Measurements from ENCODE around the gene ZNF407. TPM values are rescaled to one million over a fixed set of nuclear protein-coding genes. Genes with fewer than 3 reads are reported as not detected.
"Not testable (repeated sequence)": the region's sequence is repeated elsewhere in the genome, so short reads cannot be mapped to it uniquely, and the experiment has no call there.

The ZNF407 gene, protein sequence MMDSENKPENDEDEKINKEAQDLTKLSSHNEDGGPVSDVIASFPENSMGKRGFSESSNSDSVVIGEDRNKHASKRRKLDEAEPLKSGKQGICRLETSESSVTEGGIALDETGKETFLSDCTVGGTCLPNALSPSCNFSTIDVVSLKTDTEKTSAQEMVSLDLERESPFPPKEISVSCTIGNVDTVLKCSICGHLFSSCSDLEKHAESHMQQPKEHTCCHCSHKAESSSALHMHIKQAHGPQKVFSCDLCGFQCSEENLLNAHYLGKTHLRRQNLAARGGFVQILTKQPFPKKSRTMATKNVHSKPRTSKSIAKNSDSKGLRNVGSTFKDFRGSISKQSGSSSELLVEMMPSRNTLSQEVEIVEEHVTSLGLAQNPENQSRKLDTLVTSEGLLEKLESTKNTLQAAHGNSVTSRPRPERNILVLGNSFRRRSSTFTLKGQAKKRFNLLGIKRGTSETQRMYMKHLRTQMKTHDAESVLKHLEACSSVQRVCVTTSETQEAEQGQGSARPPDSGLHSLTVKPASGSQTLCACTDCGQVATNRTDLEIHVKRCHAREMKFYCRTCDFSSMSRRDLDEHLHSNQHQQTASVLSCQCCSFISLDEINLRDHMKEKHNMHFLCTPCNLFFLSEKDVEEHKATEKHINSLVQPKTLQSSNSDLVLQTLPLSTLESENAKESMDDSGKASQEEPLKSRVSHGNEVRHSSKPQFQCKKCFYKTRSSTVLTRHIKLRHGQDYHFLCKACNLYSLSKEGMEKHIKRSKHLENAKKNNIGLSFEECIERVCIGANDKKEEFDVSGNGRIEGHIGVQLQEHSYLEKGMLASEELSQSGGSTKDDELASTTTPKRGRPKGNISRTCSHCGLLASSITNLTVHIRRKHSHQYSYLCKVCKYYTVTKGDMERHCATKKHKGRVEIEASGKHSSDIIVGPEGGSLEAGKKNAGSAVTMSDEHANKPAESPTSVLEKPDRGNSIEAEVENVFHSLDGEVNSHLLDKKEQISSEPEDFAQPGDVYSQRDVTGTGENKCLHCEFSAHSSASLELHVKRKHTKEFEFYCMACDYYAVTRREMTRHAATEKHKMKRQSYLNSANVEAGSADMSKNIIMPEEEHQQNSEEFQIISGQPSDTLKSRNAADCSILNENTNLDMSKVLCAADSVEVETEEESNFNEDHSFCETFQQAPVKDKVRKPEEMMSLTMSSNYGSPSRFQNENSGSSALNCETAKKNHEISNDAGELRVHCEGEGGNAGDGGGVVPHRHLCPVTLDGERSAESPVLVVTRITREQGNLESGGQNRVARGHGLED (N-terminal part only)
- total RNA-seq = 10.0 TPM

DNA sequence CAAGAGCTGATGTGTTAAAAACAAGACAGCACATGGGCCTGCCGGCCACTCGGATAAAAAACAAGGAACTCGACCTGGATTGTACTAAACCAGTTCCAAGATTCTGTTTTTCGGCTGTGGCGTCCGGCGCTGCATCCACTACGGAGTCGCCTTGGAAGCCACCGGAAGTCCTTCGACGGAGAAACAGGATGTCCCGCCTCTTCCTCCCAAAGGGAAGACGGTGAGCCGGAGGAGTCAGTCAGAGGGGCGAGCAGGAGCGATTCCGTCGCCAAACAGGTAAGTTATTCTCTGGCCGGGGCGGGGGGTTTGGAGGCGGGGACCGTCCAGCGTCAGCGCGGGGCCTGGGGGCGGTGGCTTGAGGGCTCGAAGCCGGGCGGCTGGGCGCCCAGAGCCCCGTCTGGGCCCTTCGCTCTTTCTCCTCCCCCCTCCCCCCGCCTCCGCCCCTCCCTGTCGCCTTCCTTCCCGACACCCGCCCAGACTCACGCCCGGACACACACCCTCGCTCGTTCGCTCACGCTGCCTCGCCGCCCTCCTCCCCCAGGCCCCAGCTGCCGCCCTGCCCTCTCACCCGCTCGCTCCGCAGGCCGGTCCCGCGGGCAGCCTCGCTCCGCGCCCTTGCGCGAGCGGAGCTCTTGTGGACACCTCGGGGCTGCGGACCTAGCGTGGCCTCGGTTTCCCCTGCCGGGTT is at the start of gene ZNF407:
Gene ZNF407 (plus strand): TSS at position 209 of the 688 bp plus-strand sequence. CDS start 33,150 bp downstream, outside the sequence.
- peak; percentile 87 to 94 (median 92) for DNase-seq (ENCODE audit: low read depth in 2 of 3, low spot score in 2 of 3)

DNA sequence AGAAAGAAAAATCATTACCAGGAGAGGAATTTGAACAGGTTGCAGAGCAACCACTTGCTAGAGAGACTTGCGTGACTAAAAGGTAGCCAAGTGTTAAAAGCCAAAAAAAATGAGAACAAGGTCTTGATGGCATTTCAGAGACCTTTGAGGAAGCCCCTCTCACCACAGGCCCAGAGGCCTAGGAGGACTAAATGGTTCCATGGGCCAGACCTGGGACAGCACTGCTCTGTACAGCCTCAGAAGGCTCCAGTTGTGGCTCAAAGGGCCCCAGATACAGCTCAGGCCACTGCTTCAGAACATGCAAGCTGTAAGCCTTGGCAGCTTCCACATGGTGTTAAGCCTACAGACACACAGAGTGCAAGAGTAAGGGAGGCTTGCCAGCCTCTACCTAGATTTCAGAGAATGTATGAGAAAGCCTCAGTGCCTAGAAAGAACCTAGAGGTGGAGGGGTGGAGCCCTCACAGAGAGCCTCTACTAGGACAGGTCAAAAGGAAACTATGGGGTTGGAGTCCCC is 48.0 kb upstream of the ZNF407 start:
- no peak for DNase-seq (ENCODE audit: low read depth in 2 of 3, low spot score in 2 of 3)

DNA sequence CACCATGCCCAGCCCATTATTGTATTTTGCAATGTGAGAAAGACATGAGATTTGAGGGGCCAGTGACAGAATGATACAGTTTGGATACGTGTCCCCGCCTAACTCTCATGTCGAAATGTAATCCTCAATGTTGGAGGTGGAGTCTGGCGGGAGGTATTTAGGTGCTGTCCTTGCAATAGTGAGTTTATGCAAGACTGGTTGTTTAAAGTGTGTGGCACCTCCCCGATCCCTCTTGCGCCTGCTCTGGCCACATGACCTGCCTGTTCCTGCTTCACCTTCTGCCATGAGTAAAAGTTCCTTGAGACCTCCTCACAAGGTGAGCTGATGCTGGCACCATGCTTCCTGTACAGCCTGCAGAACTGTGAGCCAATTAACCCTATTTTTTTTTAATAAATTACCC is 46.8 kb upstream of the ZNF407 start:
- DNase-seq (ENCODE audit: low read depth in 2 of 3, low spot score in 2 of 3) = no peak

DNA sequence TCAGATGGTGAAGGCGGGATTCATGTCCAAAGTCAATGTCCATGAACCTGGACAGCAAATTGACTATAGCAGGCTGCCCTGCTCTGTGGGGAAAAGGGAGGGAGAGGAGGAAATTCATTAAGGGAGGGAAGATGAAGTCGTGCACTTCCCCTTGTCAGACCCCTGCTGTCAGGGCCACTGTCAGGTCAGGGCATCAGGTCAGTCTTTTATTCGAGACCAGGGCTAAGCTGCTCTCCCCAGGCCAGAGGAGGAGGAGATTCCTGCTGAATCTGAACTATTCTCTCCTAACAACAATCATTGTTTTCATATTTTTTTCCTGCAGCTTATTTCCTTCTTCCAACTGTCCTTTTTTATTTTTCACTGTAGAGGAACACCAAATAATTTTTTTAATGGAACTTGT is 46.2 kb upstream of the ZNF407 start:
- DNase-seq (ENCODE audit: low read depth in 2 of 3, low spot score in 2 of 3) = no peak

DNA sequence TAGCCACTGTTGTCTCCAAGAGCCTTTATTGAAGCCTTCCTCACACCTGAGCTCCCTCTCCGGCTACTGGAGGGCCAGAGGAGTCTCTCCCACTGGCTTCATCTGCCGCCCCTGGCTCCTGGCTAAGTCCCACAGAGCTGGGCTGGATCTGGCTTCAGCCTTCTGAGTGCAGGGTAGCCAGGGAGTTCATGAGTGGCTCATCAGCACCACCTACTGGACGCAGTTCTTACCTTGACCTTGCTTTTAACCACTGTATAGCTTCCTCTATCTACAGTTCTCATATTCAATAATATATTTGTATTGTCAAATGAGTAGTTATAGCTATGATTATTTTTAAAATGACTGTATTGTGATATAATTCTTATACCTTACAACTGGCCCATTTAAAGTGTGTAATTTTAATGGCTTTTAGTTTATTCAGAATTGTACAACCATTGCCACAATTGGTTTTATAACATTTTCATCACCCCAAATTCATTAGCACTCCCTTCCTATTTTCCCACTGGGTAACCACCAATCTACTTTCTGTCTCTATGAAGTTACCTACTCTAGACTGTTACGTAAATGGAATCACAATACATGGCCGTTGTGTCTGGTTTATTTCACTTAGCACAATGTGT is 45.6 kb upstream of the ZNF407 start:
- DNase-seq (ENCODE audit: low read depth in 2 of 3, low spot score in 2 of 3) = peak; percentile 40 to 91 (median 78)

DNA sequence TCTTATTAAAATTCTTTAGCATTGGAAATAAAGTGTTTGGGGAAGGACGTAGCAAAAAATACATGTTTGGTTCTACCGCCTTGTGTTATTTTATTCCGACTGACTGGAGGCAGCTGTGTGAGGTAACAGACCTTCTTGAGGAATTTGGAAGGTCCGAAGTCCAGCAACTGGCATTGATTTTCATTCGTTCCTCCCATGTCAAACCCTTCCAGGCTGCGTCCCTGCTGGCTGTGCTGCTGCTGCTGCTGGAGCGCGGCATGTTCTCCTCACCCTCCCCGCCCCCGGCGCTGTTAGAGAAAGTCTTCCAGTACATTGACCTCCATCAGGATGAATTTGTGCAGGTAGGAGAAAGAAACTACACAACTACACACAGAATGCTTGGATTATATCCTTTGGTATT is 41.5 kb upstream of the ZNF407 start:
- DNase-seq (ENCODE audit: low read depth in 2 of 3, low spot score in 2 of 3) = no peak

DNA sequence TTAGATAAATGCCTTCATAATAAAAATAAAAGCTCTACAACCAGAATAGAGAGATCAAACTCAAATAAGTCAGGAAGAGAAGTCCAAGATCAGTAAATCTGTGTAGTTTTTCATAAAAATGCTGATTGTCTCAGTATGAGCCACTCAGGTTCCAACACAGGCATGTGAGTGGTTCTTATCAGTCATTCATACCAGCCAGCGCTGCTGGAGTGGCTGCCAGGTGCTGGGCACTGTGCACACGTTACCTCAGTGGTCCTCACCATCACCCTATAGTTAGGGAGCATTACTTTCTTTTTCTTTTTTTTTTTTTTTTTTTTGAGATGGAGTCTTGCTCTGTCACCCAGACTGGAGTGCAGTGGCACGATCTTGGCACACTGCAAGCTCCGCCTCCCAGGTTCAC is 39.6 kb upstream of the ZNF407 start:
- DNase-seq (ENCODE audit: low read depth in 2 of 3, low spot score in 2 of 3) = no peak

DNA sequence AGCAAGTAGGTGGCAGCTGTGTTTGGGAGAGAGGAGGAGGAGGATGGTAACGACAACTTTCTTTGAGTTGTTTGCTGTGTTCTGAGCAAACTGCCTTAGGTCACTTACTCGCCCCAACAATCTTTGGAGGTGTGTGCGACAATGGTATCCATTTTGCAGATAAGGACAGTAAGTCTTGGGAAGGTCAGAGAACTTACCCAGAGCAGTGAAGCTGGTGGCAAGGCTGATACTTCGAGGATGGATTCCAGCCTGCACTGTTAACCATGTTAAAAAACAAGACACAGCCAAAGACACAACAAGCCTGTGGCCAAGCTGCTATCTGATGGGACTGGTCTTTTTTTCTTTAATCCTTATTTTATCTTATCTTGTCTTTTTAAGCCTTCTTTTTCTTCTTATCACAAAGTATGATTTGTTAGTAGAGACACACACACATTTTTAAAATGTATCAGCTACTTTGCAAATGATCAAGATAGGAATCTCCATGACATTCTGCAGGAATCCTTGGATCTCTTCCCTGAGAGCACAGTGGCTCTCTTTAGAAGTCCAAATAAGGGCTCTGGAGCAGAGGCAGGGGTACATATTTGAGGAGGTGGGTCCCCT is 35.4 kb upstream of the ZNF407 start:
- DNase-seq (ENCODE audit: low read depth in 2 of 3, low spot score in 2 of 3) = no peak

DNA sequence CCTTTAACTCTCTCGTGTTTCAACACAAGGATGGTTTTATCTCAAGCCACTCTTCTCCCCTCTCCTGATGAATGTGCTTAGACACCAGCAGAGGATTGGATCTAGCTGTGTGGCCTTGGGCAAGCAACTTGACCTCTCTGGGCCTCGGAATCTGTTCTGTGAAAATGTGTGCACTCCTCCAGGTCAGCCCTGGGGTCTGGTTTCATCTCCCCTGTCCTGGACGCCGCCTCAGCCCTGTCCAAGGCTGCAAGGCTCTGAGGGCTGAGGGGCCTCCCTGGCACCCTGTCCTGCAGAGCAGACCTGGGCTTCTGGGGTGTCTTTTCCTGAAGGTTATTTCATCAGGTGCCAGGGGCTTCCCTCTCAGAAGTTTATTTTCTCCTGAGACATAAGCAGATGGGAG is 34.9 kb upstream of the ZNF407 start:
- DNase-seq (ENCODE audit: low read depth in 2 of 3, low spot score in 2 of 3) = no peak

DNA sequence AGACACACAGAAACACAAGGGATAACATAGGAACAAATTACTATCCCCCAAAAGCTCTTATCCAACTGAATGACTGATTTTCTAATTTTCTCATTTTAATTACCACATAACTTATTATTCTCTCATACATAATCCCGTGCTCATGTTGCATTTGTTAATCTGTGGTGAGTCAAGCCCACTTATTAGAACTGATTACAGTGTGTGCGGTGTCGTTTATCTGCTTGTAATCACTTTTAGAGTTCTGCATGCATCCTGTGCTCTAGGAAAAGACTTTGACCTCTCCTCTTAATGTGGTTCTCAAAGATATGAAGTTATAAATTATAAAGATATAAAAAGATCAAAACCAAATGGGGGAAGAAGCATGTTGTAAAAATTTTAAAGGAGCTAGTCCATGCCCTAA is 33.7 kb upstream of the ZNF407 start:
- peak in 1 of 3 donors; percentile 62 for DNase-seq (ENCODE audit: low read depth in 2 of 3, low spot score in 2 of 3)

DNA sequence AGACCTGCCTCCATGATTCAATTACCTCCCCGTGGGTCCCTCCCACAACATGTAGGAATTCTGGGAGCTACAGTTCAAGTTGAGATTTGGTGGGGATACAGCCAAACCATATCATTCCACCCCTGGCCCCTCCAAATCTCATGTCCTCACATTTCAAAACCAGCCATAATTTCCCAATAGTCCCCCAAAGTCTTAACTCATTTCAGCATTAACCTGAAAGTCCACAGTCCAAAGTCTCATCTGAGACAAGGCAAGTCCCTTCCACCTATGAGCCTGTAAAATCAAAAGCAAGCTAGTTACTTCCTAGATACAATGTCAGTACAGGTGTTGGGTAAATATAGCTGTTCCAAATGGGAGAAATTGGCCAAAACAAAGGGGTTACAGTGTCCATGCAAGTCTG is 32.5 kb upstream of the ZNF407 start:
- DNase-seq (ENCODE audit: low read depth in 2 of 3, low spot score in 2 of 3) = not testable (repeated sequence)

DNA sequence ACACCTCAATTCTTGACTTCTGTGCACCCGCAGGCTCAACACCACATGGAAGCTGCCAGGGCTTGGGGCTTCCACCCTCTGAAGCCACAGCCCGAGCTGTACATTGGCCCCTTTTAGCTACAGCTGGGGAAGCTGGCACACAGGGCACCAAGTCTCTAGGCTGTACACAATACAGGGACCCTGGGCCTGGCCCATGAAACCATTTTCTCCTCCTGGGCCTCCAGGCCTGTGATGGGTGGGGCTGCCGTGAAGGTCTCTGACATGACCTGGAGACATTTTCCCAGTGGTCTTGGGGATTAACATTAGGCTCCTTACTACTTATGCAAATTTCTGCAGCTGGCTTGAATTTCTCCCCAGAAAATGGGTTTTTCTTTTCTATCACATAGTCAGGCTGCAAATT is 31.7 kb upstream of the ZNF407 start:
- DNase-seq (ENCODE audit: low read depth in 2 of 3, low spot score in 2 of 3) = not testable (repeated sequence)

DNA sequence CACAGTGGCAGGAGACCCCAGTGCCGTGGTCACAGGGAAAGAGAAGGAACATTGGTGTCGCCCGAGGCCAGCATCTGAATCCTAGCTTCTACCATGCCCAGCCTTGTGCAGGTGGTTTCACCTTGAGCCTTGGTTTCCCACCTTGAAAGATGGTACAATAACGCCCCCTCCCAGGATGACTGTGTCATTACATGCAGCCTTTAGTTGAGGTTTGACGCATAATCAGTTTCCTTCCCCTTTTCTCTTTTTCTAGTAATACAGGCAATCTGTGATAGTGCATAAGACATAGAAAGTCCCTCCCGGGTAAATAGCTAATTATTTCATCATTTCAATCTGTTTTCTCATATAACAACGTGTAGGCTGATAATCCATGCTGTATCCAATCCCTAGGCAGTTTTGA is 29.8 kb upstream of the ZNF407 start:
- peak in 2 of 3 donors; percentile 47 to 74 for DNase-seq (ENCODE audit: low read depth in 2 of 3, low spot score in 2 of 3)

DNA sequence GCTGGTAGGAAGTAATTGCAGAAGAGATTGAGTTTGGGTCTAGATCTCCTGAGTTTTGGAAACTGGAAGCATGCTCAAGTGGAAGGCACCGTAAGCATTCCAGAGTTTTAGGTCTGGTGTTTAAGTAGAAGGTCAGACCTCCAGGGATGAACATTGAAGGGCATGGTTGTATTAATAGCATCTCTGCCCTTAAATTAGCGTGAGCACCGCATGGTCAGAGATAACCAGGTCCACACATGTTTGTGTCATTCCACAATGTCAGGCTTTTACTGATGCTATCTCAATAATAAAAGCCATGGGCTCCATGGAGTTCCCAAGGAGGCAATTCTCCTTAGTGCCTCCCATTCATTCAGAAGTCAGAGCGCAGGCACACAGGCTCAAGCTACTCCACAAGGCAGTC is 28.3 kb upstream of the ZNF407 start:
- DNase-seq (ENCODE audit: low read depth in 2 of 3, low spot score in 2 of 3) = no peak

DNA sequence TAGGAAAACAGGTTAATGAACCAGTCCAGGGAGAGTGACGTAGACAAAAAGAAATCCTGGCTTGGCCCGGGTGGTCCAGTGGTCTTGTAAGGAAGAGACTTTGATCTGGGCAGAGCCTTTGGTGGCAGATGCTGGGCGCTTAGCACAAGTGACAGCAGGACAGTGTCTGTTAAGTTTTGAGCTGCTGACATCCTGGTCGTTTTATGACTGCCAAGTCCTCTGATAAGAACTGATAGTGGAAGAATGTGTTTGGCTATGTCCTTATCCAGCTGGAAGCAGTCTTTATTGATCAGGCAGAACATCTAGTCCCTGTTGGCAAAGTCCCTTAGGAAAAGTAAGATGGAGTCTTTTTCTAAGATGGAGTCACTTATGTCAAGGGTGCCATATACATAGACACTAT is 27.4 kb upstream of the ZNF407 start:
- DNase-seq (ENCODE audit: low read depth in 2 of 3, low spot score in 2 of 3) = no peak

DNA sequence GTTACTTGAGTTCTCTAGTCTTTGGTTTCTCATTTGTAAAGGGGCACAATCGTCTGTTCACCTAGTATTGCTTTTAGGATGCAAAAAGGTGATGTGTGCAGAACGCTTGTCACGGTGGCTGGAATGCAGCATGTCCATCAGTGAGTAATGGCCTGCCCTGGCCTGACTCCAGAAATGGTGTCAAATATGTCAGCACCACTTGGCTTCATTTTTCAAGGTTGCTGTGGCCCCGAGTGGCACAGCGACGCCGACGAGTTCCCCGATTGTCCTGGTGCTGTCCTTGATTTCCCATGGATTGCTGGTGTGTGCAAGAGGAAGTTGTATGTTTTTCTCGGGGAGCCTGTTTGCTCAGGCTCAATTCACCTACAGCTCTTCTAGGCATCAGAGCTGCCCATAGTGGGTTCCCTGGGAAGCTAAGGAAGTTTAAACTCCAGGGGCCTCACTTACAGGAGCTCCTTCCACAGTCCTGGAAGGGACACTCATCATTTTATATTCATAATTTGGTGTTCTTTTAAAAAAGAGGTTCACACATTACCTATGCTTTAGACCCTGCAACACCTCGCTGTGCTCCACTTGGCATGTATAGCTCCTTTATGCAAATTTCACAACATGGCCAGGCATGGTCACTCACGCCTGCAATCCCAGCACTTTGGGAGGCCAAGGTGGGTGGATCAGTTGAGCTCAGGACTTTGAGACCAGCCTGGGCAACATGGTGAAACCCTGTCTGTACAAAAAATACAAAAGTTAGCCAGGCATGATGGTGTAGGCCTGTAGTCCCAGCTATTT is 25.6 kb upstream of the ZNF407 start:
- DNase-seq (ENCODE audit: low read depth in 2 of 3, low spot score in 2 of 3) = no peak

DNA sequence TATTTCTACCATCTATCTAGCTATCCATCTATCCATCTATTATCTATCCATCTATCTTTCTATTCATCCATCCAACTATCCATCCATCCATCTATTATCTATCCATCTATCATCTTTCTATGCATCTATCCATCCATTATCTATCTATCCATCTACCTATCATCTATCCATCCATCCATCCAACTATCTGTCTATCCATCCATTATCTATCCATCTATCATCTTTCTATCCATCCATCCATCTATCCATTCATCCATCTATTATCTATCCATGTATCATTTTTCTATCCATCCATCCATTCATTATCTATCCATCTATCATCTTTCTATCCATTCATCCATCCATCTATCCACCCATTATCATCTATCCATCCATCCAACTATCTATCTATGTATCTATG is 24.6 kb upstream of the ZNF407 start:
- DNase-seq (ENCODE audit: low read depth in 2 of 3, low spot score in 2 of 3) = no peak

DNA sequence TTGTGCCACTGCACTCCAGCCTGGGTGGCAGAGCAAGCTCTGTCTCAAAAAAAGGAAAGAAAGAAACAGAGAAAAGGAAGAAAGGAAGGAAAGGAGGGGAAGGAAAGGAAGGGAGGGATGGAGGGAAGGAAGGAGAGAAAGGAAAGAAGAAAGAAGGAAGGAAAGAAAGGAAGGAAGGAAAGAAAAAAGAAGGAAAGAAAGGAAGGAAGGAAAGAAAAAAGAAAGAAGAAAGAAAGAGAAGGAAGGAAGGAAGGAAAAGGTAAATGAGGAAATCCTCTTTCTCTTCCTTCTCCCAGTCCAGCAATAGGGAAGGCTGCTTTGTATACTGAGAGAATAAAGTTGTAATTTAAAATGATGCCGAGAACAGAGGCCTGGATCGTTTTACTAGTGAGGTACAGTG is 22.8 kb upstream of the ZNF407 start:
- no peak for DNase-seq (ENCODE audit: low read depth in 2 of 3, low spot score in 2 of 3)

All from hematopoietic multipotent progenitor cell (in vitro differentiated cells).